WTC11 (cell line): ENCODE measurements around the gene SMAP1.

Experiments used
- ATF2 ChIP-seq: sonication (generic); formaldehyde crosslinking; IDR thresholded peaks from 2 replicates; pipeline ENCODE4 v1.8.1; 2022; ENCODE audit warnings: low read depth, missing genetic modification reagents, borderline replicate concordance
- ATF3 ChIP-seq: sonication (generic); formaldehyde crosslinking; conservative IDR thresholded peaks from 2 replicates; pipeline ENCODE4 v1.8.1; 2022; ENCODE audit warnings: mild to moderate bottlenecking, missing genetic modification reagents
- CTCF ChIP-seq: fragments of 200-600 bp; IDR thresholded peaks from 2 replicates; pipeline ENCODE4 v1.8.0; 2022; ENCODE audit warnings: antibody characterized with exemption
- FOXK1 ChIP-seq: sonication (generic); formaldehyde crosslinking; IDR thresholded peaks from 2 replicates; pipeline ENCODE4 v1.8.0; 2022; ENCODE audit warnings: mild to moderate bottlenecking, moderate library complexity, missing genetic modification reagents
- HMGXB4 ChIP-seq: sonication (generic); formaldehyde crosslinking; IDR thresholded peaks from 2 replicates; pipeline ENCODE4 v1.8.1; 2023; ENCODE audit warnings: mild to moderate bottlenecking, moderate library complexity, missing genetic modification reagents
- NR1H2 ChIP-seq: sonication (generic); formaldehyde crosslinking; IDR thresholded peaks from 2 replicates; pipeline ENCODE4 v1.9.0; 2021; ENCODE audit warnings: mild to moderate bottlenecking, moderate library complexity, missing genetic modification reagents
- NR2C2 ChIP-seq: sonication (generic); formaldehyde crosslinking; IDR thresholded peaks from 2 replicates; pipeline ENCODE4 v1.8.0; 2022; ENCODE audit warnings: mild to moderate bottlenecking, missing genetic modification reagents
- PRDM15 ChIP-seq: sonication (generic); formaldehyde crosslinking; IDR thresholded peaks from 2 replicates; pipeline ENCODE4 v1.8.0; 2022; ENCODE audit warnings: missing genetic modification reagents
- USF1 ChIP-seq: sonication (generic); formaldehyde crosslinking; IDR thresholded peaks from 2 replicates; pipeline ENCODE4 v1.8.0; 2022; ENCODE audit warnings: mild to moderate bottlenecking, missing genetic modification reagents

GRCh38 chr6:70857387-70858077 is 189.8 kb downstream of the SMAP1 start:
- no peak for TF ChIP-seq CTCF
- no peak for TF ChIP-seq NR2C2 (CRISPR knock-in tag)
- no peak for TF ChIP-seq PRDM15
- TF ChIP-seq ATF2 = no peak
- no peak for TF ChIP-seq NR1H2 (CRISPR knock-in tag)
- no peak for TF ChIP-seq ATF3
- no peak for TF ChIP-seq FOXK1
- TF ChIP-seq USF1 = no peak
- no peak for TF ChIP-seq HMGXB4
